ENCODE data around the gene EVA1C. TPM values are rescaled to one million over a fixed set of nuclear protein-coding genes. Genes with fewer than 3 reads are reported as not detected.

Gene EVA1C
- total RNA-seq, 3 donors from 2014 or later (not counting 1 experiment from before 2014, with no cell fraction given), result 14.7 to 27.8 (median 15.8) TPM

GRCh38 chr21:32484706-32485380 lies 72.3 kb downstream of the EVA1C start:
- H3K27ac Mint-ChIP-seq, result peak overlapping the region; percentile 62 to 68
- TF ChIP-seq, protein P1, sequence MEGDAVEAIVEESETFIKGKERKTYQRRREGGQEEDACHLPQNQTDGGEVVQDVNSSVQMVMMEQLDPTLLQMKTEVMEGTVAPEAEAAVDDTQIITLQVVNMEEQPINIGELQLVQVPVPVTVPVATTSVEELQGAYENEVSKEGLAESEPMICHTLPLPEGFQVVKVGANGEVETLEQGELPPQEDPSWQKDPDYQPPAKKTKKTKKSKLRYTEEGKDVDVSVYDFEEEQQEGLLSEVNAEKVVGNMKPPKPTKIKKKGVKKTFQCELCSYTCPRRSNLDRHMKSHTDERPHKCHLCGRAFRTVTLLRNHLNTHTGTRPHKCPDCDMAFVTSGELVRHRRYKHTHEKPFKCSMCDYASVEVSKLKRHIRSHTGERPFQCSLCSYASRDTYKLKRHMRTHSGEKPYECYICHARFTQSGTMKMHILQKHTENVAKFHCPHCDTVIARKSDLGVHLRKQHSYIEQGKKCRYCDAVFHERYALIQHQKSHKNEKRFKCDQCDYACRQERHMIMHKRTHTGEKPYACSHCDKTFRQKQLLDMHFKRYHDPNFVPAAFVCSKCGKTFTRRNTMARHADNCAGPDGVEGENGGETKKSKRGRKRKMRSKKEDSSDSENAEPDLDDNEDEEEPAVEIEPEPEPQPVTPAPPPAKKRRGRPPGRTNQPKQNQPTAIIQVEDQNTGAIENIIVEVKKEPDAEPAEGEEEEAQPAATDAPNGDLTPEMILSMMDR (IDR thresholded peaks at IDR 0.05), result no peak
- Histone ChIP-seq H3K27me3 (ENCODE audit: control insufficient read depth, insufficient read depth, low read length) (no peaks in the 10 kb centered on the region), H3K9me3 (ENCODE audit: control insufficient read depth, insufficient read depth, low read length) (no peaks in the 10 kb centered on the region), H3K27ac (ENCODE audit: low read length) (no peak overlapping the region), H3K4me3 (ENCODE audit: low read length) (no peak overlapping the region), H3K36me3 (ENCODE audit: control insufficient read depth, insufficient read depth, low read length) (no peaks in the 10 kb centered on the region), H3K4me1 (ENCODE audit: control insufficient read depth, insufficient read depth, low read length) (peaks cover 23% of the 10 kb centered on the region)
- WGBS (ENCODE audit: insufficient coverage), result 61% methylated on average over 16 of the region's 16 CpGs
- DNase-seq (no peak), ATAC-seq (no peak)
- H3K4me3 Mint-ChIP-seq, result peak overlapping the region; percentile 40
- intact Hi-C loops (cut with micrococcal nuclease), result no loop called here
- no peaks in the 10 kb centered on the region for H3K36me3 Mint-ChIP-seq
- H3K27me3 Mint-ChIP-seq (ENCODE audit: low read depth in 2 of 2), result no peaks in the 10 kb centered on the region
- no peaks in the 10 kb centered on the region for H3K9me3 Mint-ChIP-seq
- peaks cover 37 to 43% of the 10 kb centered on the region in 2 donors for H3K4me1 Mint-ChIP-seq

DNA sequence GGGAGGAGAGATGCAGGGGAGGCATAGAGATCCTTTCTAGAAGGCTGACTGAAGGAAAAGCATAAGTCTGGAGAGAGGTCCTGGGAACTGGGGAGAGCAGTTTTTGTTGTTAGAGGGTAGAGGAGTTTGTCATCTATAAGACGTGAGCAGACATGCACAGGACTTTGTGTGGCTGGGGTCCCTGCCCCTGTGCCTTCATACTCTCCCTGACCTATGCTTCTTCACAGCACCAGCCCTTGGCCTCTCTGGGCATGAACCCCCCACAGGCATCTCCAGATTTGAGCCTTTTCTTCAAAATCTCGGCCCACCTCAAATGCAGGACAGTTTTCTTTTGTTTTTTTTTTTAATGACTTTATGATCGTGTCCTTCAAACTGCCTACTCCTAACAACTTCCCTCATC lies 79.9 kb downstream of the EVA1C start:
- Histone ChIP-seq H3K9me3 (ENCODE audit: control insufficient read depth, insufficient read depth, low read length) (no peaks in the 10 kb centered on the region), H3K36me3 (ENCODE audit: control insufficient read depth, insufficient read depth, low read length) (peaks cover 5% of the 10 kb centered on the region), H3K27ac (ENCODE audit: low read length) (no peak overlapping the region), H3K4me3 (ENCODE audit: low read length) (no peak overlapping the region), H3K27me3 (ENCODE audit: control insufficient read depth, insufficient read depth, low read length) (no peaks in the 10 kb centered on the region), H3K4me1 (ENCODE audit: control insufficient read depth, insufficient read depth, low read length) (peaks cover 12% of the 10 kb centered on the region)
- Mint-ChIP-seq H3K36me3 (no peaks in the 10 kb centered on the region), H3K4me1 (peaks cover 6% of the 10 kb centered on the region in 2 donors), H3K4me3 (no peak overlapping the region), H3K27ac (no peak overlapping the region), H3K9me3 (no peaks in the 10 kb centered on the region), H3K27me3 (ENCODE audit: low read depth in 2 of 2) (no peaks in the 10 kb centered on the region)
- intact Hi-C loops (cut with micrococcal nuclease), result loop anchor here (10.0 kb wide), 1 partner anchor 78 kb away; the partner anchor contains the start of gene EVA1C
- TF ChIP-seq, protein P1 (IDR thresholded peaks at IDR 0.05), result no peak
- ATAC-seq (no peak), DNase-seq (no peak)
- WGBS (ENCODE audit: insufficient coverage), result 88% methylated on average over 3 of the region's 3 CpGs

DNA sequence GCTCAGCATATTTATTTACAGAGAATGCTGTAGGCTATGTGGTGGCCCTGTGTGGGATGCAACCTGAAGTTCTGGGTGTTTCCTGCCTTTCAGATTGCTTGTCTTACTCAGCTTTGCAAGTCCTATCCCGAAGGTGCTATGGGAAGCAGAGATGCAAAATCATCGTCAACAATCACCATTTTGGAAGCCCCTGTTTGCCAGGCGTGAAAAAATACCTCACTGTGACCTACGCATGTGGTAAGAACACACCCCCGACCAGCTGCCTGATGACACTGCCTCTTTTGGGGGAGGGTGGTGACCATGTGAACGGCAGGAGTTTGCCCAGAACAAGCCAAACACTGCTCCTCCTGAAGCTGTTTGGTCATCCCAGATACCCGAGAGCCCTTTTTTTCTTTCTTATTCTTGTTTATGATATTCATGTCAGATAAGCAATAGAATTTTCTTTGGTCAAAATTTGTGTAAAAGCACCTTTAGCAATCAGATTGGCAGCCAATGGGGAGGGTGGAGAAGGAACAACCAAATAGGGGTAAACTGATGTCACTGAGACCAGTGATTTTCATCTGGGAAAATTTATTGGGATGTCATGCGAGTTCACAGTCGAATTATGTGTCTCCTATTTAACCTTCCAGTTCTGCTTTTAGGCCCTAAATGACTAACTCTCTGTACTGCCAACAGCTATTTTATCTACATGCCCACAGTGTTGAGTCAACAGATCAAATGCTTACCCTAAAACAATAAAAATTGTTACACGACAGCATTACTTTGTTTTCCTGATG lies 82.6 kb downstream of the EVA1C start:
- H3K36me3 Mint-ChIP-seq, result no peaks in the 10 kb centered on the region
- intact Hi-C loops (cut with micrococcal nuclease), result loop anchor here (10.0 kb wide), 1 partner anchor 80 kb away; the partner anchor contains the start of gene EVA1C
- TF ChIP-seq, protein P1 (IDR thresholded peaks at IDR 0.05), result no peak

More for the DNA sequence above, 82.6 kb downstream of the EVA1C start:
- Mint-ChIP-seq H3K4me3 (no peak overlapping the region), H3K27me3 (ENCODE audit: low read depth in 2 of 2) (no peaks in the 10 kb centered on the region), H3K4me1 (peaks cover 6 to 11% of the 10 kb centered on the region in 2 donors), H3K27ac (no peak overlapping the region), H3K9me3 (no peaks in the 10 kb centered on the region)
- peaks cover 12% of the 10 kb centered on the region for H3K4me1 ChIP-seq (ENCODE audit: control insufficient read depth, insufficient read depth, low read length)
- peaks cover 5% of the 10 kb centered on the region for H3K36me3 ChIP-seq (ENCODE audit: control insufficient read depth, insufficient read depth, low read length)
- ATAC-seq, result peak in 1 of 3 donors; percentile 25
- no peak overlapping the region for H3K4me3 ChIP-seq (ENCODE audit: low read length)
- DNase-seq, result no peak
- no peak overlapping the region for H3K27ac ChIP-seq (ENCODE audit: low read length)
- H3K9me3 ChIP-seq (ENCODE audit: control insufficient read depth, insufficient read depth, low read length), result no peaks in the 10 kb centered on the region
- H3K27me3 ChIP-seq (ENCODE audit: control insufficient read depth, insufficient read depth, low read length), result no peaks in the 10 kb centered on the region
- WGBS (ENCODE audit: insufficient coverage), result 76% methylated on average over 9 of the region's 10 CpGs

All from natural killer cell (primary cell).